GM12865 (cell line): Measurements from ENCODE around the gene PTCH1.

Experiments used
- DNase-seq: peaks from one replicate; pipeline ENCODE4 v3.0.0; 2010; ENCODE audit warnings: low read depth
- H3K4me3 ChIP-seq: 2 replicates; pipeline ENCODE4 v1.5.1; 2011; ENCODE audit warnings: mild to moderate bottlenecking, low read depth, low read length, control low read depth
- CTCF ChIP-seq: IDR thresholded peaks from 2 replicates; pipeline ENCODE4 v1.5.1; 2011; ENCODE audit warnings: low read length, control low read depth, low read depth, inconsistent platforms; ENCODE audit not compliant: insufficient read depth; ENCODE audit errors: missing control alignments

The PTCH1 gene

DNA sequence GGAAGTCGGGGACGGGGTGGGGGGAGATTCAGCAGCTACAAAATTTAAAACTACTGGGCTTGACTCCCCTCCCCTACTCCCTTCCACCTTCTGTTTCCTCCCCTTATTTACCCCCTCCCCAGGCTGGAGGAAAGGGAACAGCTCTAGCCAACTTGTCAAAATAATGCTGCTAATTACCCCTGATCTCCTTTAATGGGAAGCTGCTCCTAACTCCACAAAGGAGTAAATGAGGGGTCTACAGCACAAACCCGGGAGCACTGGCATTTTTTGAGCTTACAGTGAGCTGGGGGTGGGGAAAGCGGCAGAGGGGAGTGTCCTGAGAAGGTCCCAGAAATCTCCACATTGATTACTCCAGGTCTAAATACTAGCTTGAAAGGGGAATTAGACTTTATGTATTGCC, 3.1 kb downstream of the PTCH1 start:
- no peak for DNase-seq
- TF ChIP-seq CTCF, result no peak
- H3K4me3 ChIP-seq, result no peak overlapping the region

DNA sequence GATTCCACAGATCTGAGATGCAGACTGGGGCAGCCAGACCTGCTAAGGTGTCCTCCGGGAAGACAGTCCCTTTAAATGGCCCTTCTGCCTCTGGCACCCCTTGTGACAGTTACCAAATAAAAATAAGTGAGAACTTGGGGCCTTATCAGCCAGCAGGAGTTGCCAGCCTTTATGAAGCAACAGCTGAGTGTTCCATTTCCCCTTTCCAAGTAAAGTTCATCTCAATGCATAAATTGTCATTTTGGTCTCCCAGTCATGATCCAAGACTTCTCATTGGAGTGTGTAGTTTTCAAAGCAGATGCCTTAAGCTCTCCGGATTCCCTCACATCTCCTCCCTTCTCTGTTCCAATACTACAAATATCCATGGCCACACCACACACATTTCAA, 4.1 kb downstream of the PTCH1 start:
- no peak for DNase-seq
- no peak for TF ChIP-seq CTCF
- no peak overlapping the region for H3K4me3 ChIP-seq

GRCh38 chr9:95511952-95512708, 4.6 kb downstream of the PTCH1 start:
- no peak for DNase-seq
- TF ChIP-seq CTCF, result no peak
- peak overlapping the region; percentile 93 for H3K4me3 ChIP-seq

- DNase-seq, result no peak
- no peak for TF ChIP-seq CTCF
- peak overlapping the region; percentile 93 for H3K4me3 ChIP-seq
Measured at GRCh38 chr9:95511616-95511931, 5.2 kb downstream of the PTCH1 start.

- TF ChIP-seq CTCF, result no peak
- peak overlapping the region; percentile 93 for H3K4me3 ChIP-seq
- peak; percentile 89 for DNase-seq
Measured at GRCh38 chr9:95510709-95511615, 5.8 kb downstream of the PTCH1 start.

DNA sequence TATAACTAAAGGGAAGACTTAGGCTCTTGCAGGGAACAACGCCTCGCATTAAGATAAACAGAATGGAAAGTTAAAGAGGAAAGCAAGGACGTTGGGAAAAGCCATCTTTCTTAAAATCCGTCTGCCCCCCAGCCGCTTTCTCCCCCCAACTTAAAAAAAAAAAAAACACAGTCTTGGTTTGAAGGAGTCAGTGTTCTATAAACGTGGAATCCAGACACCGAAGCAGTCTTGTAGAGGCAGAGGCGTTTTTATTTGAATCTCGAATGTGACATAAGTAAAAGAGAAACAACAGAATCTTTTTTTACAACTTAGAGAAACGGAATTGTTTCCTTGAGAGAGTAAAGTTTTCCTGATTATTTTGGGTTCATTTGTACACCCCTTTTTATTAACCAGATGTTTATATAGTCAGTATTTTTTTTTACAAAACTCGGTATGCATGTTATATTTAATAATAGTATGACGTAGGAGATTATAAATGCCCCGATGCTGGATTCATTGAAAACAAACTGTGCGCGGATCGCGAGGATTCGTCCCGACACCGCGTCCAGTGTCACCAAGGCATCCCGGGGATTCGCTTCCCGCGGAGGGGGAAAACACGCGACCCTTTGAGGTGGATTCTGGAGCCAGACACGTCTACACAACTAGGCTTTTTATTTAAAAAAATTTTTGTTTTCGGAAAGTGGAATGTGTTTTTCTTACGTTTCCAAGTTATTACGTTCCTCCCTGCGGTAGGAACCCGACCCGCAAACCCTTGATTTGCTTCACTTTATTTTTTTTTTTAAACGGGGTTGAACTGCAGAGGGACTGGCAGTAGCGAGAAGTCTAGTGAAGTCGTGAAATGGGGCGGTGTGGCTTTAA, 6.7 kb downstream of the PTCH1 start:
- no peak for TF ChIP-seq CTCF
- no peak for DNase-seq
- peak overlapping the region; percentile 93 for H3K4me3 ChIP-seq
